Tibial nerve (tissue), 4 donors: Measurements from ENCODE around the gene NPHP3. TPM values are rescaled to one million over a fixed set of nuclear protein-coding genes. Genes with fewer than 3 reads are reported as not detected.
A peak's percentile ranks its signal among the peaks of the same experiment; 100 is the strongest.

ENCODE experiments used
- DNase-seq, 2 donors: peaks; one replicate each; pipeline ENCODE4 v3.0.0-alpha.2; 2019; ENCODE audit warnings: low spot score in 2 of 2
- H3K27ac ChIP-seq, 4 donors: fragments of 200-600 bp; sonication (generic) in 3 of 4; one replicate each; pipeline ENCODE4 v1.5.1; 2017 to 2019; ENCODE audit warnings: mild to moderate bottlenecking in 1 of 4
- H3K27me3 ChIP-seq, 2 donors: fragments of 200-600 bp; sonication (generic) in 1 of 2; one replicate each; pipeline versions ENCODE4 v1.5.1 to v1.6.0; 2017 to 2019
- H3K36me3 ChIP-seq, 3 donors: fragments of 200-600 bp; sonication (generic); one replicate each; pipeline ENCODE4 v1.5.1; 2018 to 2019
- H3K4me1 ChIP-seq, 4 donors: fragments of 200-600 bp; sonication (generic) in 3 of 4; one replicate each; pipeline ENCODE4 v1.5.1; 2017 to 2019
- H3K4me3 ChIP-seq, 4 donors: fragments of 200-600 bp; sonication (generic) in 3 of 4; one replicate each; pipeline ENCODE4 v1.5.1; 2017 to 2019; ENCODE audit warnings: mild to moderate bottlenecking in 1 of 4, moderate library complexity in 1 of 4
- H3K9me3 ChIP-seq, 4 donors: fragments of 200-600 bp; sonication (generic) in 3 of 4; one replicate each; pipeline ENCODE4 v1.5.1; 2017 to 2019
- EP300 ChIP-seq, 2 donors: sonication (generic); formaldehyde crosslinking; IDR thresholded peaks; one replicate each; pipeline ENCODE4 v1.6.1; 2017; ENCODE audit warnings: antibody characterized with exemption in 2 of 2, mild to moderate bottlenecking in 1 of 2
- POLR2A ChIP-seq, 2 donors: fragments of 450-650 bp; IDR thresholded peaks; one replicate each; pipeline ENCODE4 v1.6.1; 2017; ENCODE audit warnings: antibody characterized with exemption in 2 of 2, mild to moderate bottlenecking in 2 of 2, moderate library complexity in 2 of 2
- WGBS, 2 donors: methylation state at CpG; one replicate each; pipeline ENCODE4 v1.1.5; 2018; 5-methylcytosine and 5-hydroxymethylcytosine counted together
- total RNA-seq, 4 donors: library from RNA; depleted of rRNA; stranded (reverse); fragments of >200 nt; gene quantifications; one replicate each; pipeline ENCODE4 v1.1.0, GENCODE V29; 2016
- TF ChIP-seq, protein P1 (sequence below), 5 experiments: fragments of 200-600 bp in 3 of 5; fragments of 450-650 bp in 2 of 5; sonication (generic) in 3 of 5; IDR thresholded peaks; one replicate each; pipeline ENCODE4 v1.5.1; 2016 to 2019; ENCODE audit warnings: antibody characterized with exemption in 5 of 5, mild to moderate bottlenecking in 3 of 5, moderate library complexity in 2 of 5

Gene NPHP3, protein sequence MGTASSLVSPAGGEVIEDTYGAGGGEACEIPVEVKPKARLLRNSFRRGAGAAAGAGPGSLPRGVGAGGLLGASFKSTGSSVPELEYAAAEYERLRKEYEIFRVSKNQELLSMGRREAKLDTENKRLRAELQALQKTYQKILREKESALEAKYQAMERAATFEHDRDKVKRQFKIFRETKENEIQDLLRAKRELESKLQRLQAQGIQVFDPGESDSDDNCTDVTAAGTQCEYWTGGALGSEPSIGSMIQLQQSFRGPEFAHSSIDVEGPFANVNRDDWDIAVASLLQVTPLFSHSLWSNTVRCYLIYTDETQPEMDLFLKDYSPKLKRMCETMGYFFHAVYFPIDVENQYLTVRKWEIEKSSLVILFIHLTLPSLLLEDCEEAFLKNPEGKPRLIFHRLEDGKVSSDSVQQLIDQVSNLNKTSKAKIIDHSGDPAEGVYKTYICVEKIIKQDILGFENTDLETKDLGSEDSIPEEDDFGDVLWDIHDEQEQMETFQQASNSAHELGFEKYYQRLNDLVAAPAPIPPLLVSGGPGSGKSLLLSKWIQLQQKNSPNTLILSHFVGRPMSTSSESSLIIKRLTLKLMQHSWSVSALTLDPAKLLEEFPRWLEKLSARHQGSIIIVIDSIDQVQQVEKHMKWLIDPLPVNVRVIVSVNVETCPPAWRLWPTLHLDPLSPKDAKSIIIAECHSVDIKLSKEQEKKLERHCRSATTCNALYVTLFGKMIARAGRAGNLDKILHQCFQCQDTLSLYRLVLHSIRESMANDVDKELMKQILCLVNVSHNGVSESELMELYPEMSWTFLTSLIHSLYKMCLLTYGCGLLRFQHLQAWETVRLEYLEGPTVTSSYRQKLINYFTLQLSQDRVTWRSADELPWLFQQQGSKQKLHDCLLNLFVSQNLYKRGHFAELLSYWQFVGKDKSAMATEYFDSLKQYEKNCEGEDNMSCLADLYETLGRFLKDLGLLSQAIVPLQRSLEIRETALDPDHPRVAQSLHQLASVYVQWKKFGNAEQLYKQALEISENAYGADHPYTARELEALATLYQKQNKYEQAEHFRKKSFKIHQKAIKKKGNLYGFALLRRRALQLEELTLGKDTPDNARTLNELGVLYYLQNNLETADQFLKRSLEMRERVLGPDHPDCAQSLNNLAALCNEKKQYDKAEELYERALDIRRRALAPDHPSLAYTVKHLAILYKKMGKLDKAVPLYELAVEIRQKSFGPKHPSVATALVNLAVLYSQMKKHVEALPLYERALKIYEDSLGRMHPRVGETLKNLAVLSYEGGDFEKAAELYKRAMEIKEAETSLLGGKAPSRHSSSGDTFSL (N-terminal part only)
- total RNA-seq = 10 to 100 TPM; 52.2 to 92.9 (median 69.4) TPM

DNA sequence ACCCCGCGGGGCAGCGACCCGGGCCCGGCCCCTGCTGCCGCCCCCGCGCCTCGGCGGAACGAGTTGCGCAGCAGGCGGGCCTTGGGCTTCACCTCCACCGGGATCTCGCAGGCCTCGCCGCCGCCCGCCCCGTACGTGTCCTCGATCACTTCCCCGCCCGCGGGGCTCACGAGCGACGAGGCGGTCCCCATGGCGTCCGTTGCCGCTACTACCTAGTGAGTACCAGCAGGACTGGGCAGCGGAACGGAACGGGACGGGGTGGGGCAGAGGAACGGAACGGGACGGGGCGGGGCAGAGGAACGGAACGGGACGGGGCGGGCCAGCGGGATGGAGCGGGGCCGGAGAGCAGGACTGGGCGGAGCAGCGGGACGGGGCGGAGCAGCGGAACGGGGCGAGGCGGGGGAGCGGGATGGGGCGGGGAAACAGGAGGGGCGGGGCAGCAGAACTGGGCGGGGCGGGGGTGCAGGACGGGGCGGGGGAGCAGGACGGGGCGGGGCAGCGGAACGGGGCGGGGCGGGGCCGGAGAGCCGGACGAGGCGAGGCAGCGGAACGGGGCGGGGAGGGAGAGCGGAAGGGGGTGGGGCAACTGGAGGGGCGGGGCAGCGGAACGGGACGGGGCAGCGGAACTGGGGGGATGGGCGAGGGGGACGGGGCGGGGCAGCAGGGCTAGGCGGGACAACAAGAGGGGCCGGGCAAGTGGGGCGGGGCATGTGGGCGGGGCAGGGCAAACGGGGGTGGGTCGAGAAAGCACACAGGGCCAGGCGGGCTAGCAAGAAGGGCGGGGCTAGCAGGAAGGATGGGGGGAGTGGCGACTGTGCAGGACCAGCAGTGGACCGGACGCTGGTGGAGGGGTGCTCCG is at the start of gene NPHP3:
NPHP3 (minus strand) TSS at position 245 of the 859 bp plus-strand sequence; CDS start at position 191, 54 bp downstream.
- peak within 1 kb of the TSS; percentile 72 to 99 (median 96) for H3K4me3 ChIP-seq
- H3K27me3 ChIP-seq = no peaks in the 10 kb centered on the region
- 2 to 4% methylated on average over 14 to 32 of the region's 96 CpGs for WGBS, 2 donors
- peak; percentile 95 for DNase-seq
- H3K4me1 ChIP-seq = peaks cover 6 to 42% (median 27%) of the 10 kb centered on the region in 4 donors
- peaks cover 0 to 12% (median 0%) of the 10 kb centered on the region in 3 donors for H3K36me3 ChIP-seq
- peak within 1 kb of the TSS; percentile 95 to 100 (median 99) for H3K27ac ChIP-seq
- peak; percentile 78 to 92 for TF ChIP-seq POLR2A (IDR thresholded peaks at IDR 0.05)
- TF ChIP-seq, protein P1, sequence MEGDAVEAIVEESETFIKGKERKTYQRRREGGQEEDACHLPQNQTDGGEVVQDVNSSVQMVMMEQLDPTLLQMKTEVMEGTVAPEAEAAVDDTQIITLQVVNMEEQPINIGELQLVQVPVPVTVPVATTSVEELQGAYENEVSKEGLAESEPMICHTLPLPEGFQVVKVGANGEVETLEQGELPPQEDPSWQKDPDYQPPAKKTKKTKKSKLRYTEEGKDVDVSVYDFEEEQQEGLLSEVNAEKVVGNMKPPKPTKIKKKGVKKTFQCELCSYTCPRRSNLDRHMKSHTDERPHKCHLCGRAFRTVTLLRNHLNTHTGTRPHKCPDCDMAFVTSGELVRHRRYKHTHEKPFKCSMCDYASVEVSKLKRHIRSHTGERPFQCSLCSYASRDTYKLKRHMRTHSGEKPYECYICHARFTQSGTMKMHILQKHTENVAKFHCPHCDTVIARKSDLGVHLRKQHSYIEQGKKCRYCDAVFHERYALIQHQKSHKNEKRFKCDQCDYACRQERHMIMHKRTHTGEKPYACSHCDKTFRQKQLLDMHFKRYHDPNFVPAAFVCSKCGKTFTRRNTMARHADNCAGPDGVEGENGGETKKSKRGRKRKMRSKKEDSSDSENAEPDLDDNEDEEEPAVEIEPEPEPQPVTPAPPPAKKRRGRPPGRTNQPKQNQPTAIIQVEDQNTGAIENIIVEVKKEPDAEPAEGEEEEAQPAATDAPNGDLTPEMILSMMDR (IDR thresholded peaks at IDR 0.05) = peak in 3 of 5 experiments; percentile 11 to 48 (median 42)
- peak in 1 of 2 donors; percentile 97 for TF ChIP-seq EP300 (IDR thresholded peaks at IDR 0.05)
- no peaks in the 10 kb centered on the region for H3K9me3 ChIP-seq

DNA sequence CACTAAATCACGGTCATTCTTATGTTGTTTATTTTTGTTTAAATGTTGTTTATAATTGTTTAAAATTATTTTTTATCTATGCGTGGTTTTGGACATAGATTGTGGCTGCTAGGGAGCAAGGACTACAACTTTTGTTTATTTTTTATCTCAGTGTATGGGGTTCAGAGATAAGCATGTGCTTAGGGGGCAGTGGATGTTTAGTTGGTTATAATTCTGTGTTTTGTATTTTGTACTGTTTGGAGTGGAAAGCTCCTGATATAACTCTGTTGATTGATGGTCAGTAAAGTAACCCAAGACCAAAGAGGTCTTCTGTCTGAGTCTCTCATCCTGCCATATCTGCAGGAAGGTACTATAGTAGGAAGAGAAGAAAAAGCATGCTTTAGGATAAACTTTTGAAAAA is 36.5 kb upstream of the NPHP3 start:
- no peaks in the 10 kb centered on the region for H3K36me3 ChIP-seq
- 83 to 84% methylated on average over 2 of the region's 2 CpGs for WGBS, 2 donors
- DNase-seq = no peak
- H3K4me1 ChIP-seq = no peaks in the 10 kb centered on the region
- H3K9me3 ChIP-seq = no peaks in the 10 kb centered on the region
- H3K4me3 ChIP-seq = no peak overlapping the region
- TF ChIP-seq POLR2A (IDR thresholded peaks at IDR 0.05) (no peak), EP300 (IDR thresholded peaks at IDR 0.05) (no peak)
- TF ChIP-seq, protein P1 (IDR thresholded peaks at IDR 0.05) = no peak
- H3K27ac ChIP-seq = no peak overlapping the region
- H3K27me3 ChIP-seq = no peaks in the 10 kb centered on the region

DNA sequence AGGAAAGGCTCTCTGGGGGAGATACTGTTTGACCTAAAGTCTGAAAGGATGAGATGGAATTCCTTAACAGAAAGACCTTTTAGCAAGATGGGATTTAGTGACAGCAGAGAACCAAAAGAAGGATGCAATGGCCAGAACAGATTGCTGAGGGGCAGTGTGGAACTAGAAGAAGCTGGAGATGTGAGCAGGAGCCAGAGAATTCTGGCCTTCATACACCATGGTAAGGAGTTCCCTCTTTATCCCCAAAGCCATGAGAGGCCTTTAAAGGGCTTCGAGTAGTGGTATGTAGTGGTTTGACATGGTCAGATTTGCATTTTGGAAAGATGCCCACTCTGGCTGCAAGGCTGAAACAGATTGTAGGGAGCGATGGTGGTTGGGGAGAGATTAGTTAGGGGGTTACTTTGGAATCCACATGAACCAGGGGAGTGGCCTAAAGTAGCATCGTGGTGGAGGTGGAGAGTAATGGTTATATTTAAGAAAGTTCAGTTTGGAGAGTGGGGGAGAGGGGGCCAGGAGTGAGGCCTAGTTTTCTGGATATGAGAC is 34.0 kb upstream of the NPHP3 start:
- TF ChIP-seq, protein P1 (IDR thresholded peaks at IDR 0.05) = no peak
- no peak for TF ChIP-seq POLR2A (IDR thresholded peaks at IDR 0.05)
- no peak for TF ChIP-seq EP300 (IDR thresholded peaks at IDR 0.05)
- no peak for DNase-seq
- no peaks in the 10 kb centered on the region for H3K36me3 ChIP-seq
- H3K4me1 ChIP-seq = no peaks in the 10 kb centered on the region
- no peak overlapping the region for H3K4me3 ChIP-seq
- H3K9me3 ChIP-seq = no peaks in the 10 kb centered on the region
- WGBS, 2 donors = 70 to 73% methylated on average over 3 of the region's 3 CpGs
- H3K27ac ChIP-seq = no peak overlapping the region
- H3K27me3 ChIP-seq = no peaks in the 10 kb centered on the region

DNA sequence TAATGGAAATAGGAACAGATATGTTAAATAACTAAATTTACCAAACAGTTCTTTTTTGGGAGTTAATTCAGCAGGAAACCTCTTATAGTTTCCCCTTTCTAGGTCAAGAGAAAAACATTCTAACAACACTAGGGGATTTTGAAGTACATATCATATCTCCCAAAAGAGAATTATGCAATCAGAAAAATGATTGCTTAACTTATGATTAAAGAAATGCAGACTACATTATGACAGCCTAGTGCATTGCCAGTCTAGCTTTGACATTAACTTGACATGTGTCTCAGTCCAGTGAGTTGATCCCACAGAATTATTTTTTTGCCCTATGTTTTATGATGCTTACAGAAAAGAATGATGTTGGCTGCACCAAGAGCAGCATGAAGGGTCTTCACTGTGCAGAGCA is 31.7 kb upstream of the NPHP3 start:
- TF ChIP-seq, protein P1 (IDR thresholded peaks at IDR 0.05) = no peak
- no peak for TF ChIP-seq EP300 (IDR thresholded peaks at IDR 0.05)
- no peak for TF ChIP-seq POLR2A (IDR thresholded peaks at IDR 0.05)
- H3K36me3 ChIP-seq = no peaks in the 10 kb centered on the region
- no peak overlapping the region for H3K27ac ChIP-seq
- H3K27me3 ChIP-seq = no peaks in the 10 kb centered on the region
- H3K4me1 ChIP-seq = no peaks in the 10 kb centered on the region
- DNase-seq = no peak
- H3K4me3 ChIP-seq = no peak overlapping the region
- no peaks in the 10 kb centered on the region for H3K9me3 ChIP-seq
